ENCODE measurements around the gene INSYN2B.

- no peak for TF ChIP-seq CTCF (IDR thresholded peaks at IDR 0.05; ENCODE audit: insufficient read depth, low read length)
- no peak for TF ChIP-seq POLR2AphosphoS5 (IDR thresholded peaks at IDR 0.05; ENCODE audit: low read depth)
- TF ChIP-seq GABPA (IDR thresholded peaks at IDR 0.05; ENCODE audit: low read depth) = no peak
- no peak for TF ChIP-seq SPI1 (IDR thresholded peaks at IDR 0.05; ENCODE audit: borderline replicate concordance, low read depth)
- TF ChIP-seq REST (IDR thresholded peaks at IDR 0.05; ENCODE audit: insufficient replicate concordance, low read depth) = no peak
These were observed 82.8 kb downstream of the INSYN2B start for GRCh38 chr5:169897481-169897880.

Measured in HL-60 (cell line).